ENCODE measurements around the gene TCF7L1.

DNA sequence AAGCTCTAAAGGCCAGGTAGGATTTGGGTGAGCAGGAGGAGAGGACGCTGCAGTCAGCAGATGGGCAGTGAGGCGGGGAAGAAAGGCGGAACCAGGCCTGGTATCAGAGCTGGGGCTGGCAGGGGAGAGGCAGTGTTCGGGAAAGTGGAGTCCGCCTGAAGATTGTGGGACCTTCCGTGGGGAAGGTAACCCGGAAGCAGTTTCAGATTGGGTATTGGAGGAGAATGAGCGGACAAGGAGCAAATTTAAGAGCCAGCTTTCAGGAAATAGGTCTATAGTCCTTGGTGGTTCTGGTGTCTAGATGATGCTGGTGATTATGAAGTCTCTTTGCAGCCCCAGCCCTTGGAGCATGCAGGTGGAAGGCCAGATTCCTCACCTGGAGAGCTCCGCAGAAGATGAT lies 51.0 kb downstream of the TCF7L1 start:
- TF ChIP-seq CBX2 (IDR thresholded peaks at IDR 0.05; ENCODE audit: insufficient read depth, low read length, poor library complexity, severe bottlenecking) (no peak), MEF2D (tag; conservative IDR thresholded peaks at IDR 0.05; ENCODE audit: low read depth) (no peak), ZNF445 (CRISPR knock-in tag; IDR thresholded peaks at IDR 0.05; ENCODE audit: low read depth) (no peak), NFRKB (IDR thresholded peaks at IDR 0.05; ENCODE audit: low read depth) (no peak), ELF1 (tag; IDR thresholded peaks at IDR 0.05) (no peak), PHF8 (IDR thresholded peaks at IDR 0.05; ENCODE audit: borderline replicate concordance, low read length) (no peak), TARDBP (IDR thresholded peaks at IDR 0.05) (no peak)
- TF ChIP-seq, protein P1, sequence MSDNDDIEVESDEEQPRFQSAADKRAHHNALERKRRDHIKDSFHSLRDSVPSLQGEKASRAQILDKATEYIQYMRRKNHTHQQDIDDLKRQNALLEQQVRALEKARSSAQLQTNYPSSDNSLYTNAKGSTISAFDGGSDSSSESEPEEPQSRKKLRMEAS (CRISPR knock-in tag; IDR thresholded peaks at IDR 0.05), result no peak
- TF ChIP-seq, protein P2, sequence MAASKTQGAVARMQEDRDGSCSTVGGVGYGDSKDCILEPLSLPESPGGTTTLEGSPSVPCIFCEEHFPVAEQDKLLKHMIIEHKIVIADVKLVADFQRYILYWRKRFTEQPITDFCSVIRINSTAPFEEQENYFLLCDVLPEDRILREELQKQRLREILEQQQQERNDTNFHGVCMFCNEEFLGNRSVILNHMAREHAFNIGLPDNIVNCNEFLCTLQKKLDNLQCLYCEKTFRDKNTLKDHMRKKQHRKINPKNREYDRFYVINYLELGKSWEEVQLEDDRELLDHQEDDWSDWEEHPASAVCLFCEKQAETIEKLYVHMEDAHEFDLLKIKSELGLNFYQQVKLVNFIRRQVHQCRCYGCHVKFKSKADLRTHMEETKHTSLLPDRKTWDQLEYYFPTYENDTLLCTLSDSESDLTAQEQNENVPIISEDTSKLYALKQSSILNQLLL (CRISPR knock-in tag; IDR thresholded peaks at IDR 0.05; ENCODE audit: borderline replicate concordance), result no peak
- TF ChIP-seq, protein P3, sequence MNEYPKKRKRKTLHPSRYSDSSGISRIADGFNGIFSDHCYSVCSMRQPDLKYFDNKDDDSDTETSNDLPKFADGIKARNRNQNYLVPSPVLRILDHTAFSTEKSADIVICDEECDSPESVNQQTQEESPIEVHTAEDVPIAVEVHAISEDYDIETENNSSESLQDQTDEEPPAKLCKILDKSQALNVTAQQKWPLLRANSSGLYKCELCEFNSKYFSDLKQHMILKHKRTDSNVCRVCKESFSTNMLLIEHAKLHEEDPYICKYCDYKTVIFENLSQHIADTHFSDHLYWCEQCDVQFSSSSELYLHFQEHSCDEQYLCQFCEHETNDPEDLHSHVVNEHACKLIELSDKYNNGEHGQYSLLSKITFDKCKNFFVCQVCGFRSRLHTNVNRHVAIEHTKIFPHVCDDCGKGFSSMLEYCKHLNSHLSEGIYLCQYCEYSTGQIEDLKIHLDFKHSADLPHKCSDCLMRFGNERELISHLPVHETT (CRISPR knock-in tag; conservative IDR thresholded peaks at IDR 0.05 in 1 of 2, IDR thresholded peaks at IDR 0.05 in 1 of 2), result no peak

All from K562 (cell line).